Measurements from ENCODE around the gene C3orf62. TPM values are rescaled to one million over a fixed set of nuclear protein-coding genes. Genes with fewer than 3 reads are reported as not detected.

Gene C3orf62
- total and polyA plus RNA-seq, 10 of the 15 experiments (the other 5 are each of a cell fraction or from before 2014, with no cell fraction given), result 2.7 to 7.5 (median 4.2) TPM

DNA sequence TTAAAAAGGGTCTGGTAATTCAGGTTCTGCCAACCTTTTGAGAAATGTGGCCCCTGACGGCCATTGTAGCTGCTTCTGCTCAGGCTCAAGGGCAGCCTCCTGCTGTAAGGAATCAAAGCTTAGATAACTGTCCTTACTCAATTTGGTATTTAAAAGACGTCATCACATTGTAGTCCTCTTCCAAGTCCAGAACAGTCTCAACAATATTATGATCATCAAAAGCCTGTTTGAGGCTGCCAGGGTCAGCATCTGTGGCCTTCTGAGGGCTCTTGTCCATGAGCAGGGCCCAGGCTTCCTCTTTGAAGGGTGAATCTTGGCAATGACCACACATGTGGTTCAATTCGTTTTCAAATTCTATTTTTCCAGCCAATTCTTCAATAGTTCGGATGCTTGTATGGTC, 6.0 kb downstream of the C3orf62 start:
- H4K20me1 ChIP-seq (ENCODE audit: control insufficient read depth, insufficient read depth), result no peaks in the 10 kb centered on the region
- no peak overlapping the region for H3K4me3 ChIP-seq
- DNase-seq (ENCODE audit: low read depth, low spot score) (no peak), FAIRE-seq (no peak), ATAC-seq (no peak)
- H3K9ac ChIP-seq (ENCODE audit: control insufficient read depth, insufficient read depth, low read length), result no peak overlapping the region
- no peak overlapping the region for H3K27ac ChIP-seq (ENCODE audit: control insufficient read depth, insufficient read depth)
- intact Hi-C loops (cut with micrococcal nuclease; ENCODE audit: unreplicated experiment) (no loop called here), in situ Hi-C loops (cut with MboI) (no loop called here)
- H3K27me3 ChIP-seq (replicated peaks in 1 of 2; ENCODE audit: control insufficient read depth in 2 of 2, insufficient read depth in 2 of 2, low read length in 1 of 2), result no peaks in the 10 kb centered on the region
- no peaks in the 10 kb centered on the region for H3K9me3 ChIP-seq (replicated peaks; ENCODE audit: control insufficient read depth, insufficient read depth, low read length)
- H3K4me1 ChIP-seq (ENCODE audit: control insufficient read depth, insufficient read depth, low read length), result peaks cover 3% of the 10 kb centered on the region
- RAD21 ChIA-PET (ENCODE audit: unreplicated experiment), result no interaction called here
- no TSS peak for BruUV-seq (replicated peaks)
- no peaks in the 10 kb centered on the region; a peak in 3 of 4 replicates for H3K36me3 ChIP-seq (ENCODE audit: control insufficient read depth in 2 of 2, insufficient read depth in 2 of 2, low read length in 1 of 2)
- H3K79me2 ChIP-seq (ENCODE audit: control insufficient read depth, insufficient read depth, low read length), result no peaks in the 10 kb centered on the region
- 85% methylated on average over 4 of the region's 4 CpGs for WGBS (ENCODE audit: insufficient coverage, insufficient replicate concordance, low lambda C conversion rate, missing lambda C conversion rate)
- no peak overlapping the region for H2AFZ ChIP-seq (ENCODE audit: control insufficient read depth, low read depth, low read length)
- POLR2A ChIA-PET, result no interaction called here
- no peak overlapping the region for H3K4me2 ChIP-seq (ENCODE audit: control insufficient read depth, insufficient read depth)
- CTCF ChIA-PET, result no interaction called here
- TF ChIP-seq ZNF622 (IDR thresholded peaks at IDR 0.05) (no peak), RBBP5 (conservative IDR thresholded peaks at IDR 0.05) (no peak), MYB (IDR thresholded peaks at IDR 0.05; ENCODE audit: borderline replicate concordance, low read depth, low read length) (no peak), CHD4 (IDR thresholded peaks at IDR 0.05) (no peak), BCL3 (IDR thresholded peaks at IDR 0.05; ENCODE audit: borderline replicate concordance, insufficient read depth, low read depth, low read length, poor library complexity, severe bottlenecking) (no peak)
- TF ChIP-seq, protein P1, sequence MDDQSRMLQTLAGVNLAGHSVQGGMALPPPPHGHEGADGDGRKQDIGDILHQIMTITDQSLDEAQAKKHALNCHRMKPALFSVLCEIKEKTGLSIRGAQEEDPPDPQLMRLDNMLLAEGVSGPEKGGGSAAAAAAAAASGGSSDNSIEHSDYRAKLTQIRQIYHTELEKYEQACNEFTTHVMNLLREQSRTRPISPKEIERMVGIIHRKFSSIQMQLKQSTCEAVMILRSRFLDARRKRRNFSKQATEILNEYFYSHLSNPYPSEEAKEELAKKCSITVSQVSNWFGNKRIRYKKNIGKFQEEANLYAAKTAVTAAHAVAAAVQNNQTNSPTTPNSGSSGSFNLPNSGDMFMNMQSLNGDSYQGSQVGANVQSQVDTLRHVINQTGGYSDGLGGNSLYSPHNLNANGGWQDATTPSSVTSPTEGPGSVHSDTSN (IDR thresholded peaks at IDR 0.05; ENCODE audit: insufficient replicate concordance, low read depth, low read length), result no peak
- TF ChIP-seq, protein P2, sequence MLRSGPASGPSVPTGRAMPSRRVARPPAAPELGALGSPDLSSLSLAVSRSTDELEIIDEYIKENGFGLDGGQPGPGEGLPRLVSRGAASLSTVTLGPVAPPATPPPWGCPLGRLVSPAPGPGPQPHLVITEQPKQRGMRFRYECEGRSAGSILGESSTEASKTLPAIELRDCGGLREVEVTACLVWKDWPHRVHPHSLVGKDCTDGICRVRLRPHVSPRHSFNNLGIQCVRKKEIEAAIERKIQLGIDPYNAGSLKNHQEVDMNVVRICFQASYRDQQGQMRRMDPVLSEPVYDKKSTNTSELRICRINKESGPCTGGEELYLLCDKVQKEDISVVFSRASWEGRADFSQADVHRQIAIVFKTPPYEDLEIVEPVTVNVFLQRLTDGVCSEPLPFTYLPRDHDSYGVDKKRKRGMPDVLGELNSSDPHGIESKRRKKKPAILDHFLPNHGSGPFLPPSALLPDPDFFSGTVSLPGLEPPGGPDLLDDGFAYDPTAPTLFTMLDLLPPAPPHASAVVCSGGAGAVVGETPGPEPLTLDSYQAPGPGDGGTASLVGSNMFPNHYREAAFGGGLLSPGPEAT (IDR thresholded peaks at IDR 0.05; ENCODE audit: low read depth), result no peak
- TF ChIP-seq, protein P3, sequence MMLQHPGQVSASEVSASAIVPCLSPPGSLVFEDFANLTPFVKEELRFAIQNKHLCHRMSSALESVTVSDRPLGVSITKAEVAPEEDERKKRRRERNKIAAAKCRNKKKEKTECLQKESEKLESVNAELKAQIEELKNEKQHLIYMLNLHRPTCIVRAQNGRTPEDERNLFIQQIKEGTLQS (IDR thresholded peaks at IDR 0.05; ENCODE audit: borderline replicate concordance, extremely low read depth, low read depth, low read length), result no peak
- TF ChIP-seq, protein P4, sequence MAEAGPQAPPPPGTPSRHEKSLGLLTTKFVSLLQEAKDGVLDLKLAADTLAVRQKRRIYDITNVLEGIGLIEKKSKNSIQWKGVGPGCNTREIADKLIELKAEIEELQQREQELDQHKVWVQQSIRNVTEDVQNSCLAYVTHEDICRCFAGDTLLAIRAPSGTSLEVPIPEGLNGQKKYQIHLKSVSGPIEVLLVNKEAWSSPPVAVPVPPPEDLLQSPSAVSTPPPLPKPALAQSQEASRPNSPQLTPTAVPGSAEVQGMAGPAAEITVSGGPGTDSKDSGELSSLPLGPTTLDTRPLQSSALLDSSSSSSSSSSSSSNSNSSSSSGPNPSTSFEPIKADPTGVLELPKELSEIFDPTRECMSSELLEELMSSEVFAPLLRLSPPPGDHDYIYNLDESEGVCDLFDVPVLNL (IDR thresholded peaks at IDR 0.05; ENCODE audit: low read depth, low read length), result no peak
- SMC1A ChIA-PET (ENCODE audit: uncharacterized antibody, unreplicated experiment), result interaction anchor here (1.2 kb wide), 1 partner anchor 179 kb away, joined by 5 read pairs; no protein-coding TSS in a partner anchor

Data from GM12878 (cell line).